Smooth muscle cell (in vitro differentiated cells): ENCODE results near the gene FAM20C. TPM values are rescaled to one million over a fixed set of nuclear protein-coding genes. Genes with fewer than 3 reads are reported as not detected.

Experiments
- DNase-seq: peaks from one replicate; lab custom pipeline; 2025; ENCODE audit not compliant: unreplicated experiment; lab: John Stamatoyannopoulos, UW
- H2AFZ ChIP-seq: fragments of 200-600 bp; sonication (generic); 2 replicates; pipeline ENCODE4 v1.6.0; 2016; ENCODE audit warnings: antibody characterized with exemption, low read depth, mild to moderate bottlenecking
- H3F3A ChIP-seq: fragments of 200-600 bp; sonication (generic); 2 replicates; pipeline ENCODE4 v1.6.0; 2017; ENCODE audit warnings: antibody characterized with exemption, low read depth
- H3K27ac ChIP-seq: fragments of 200-600 bp; sonication (generic); 2 replicates; pipeline ENCODE4 v1.5.1; 2016; ENCODE audit warnings: low read depth, mild to moderate bottlenecking
- H3K27me3 ChIP-seq: fragments of 200-600 bp; sonication (generic); 2 replicates; pipeline ENCODE4 v1.6.1; 2016; ENCODE audit warnings: low read depth, mild to moderate bottlenecking
- H3K36me3 ChIP-seq: fragments of 200-600 bp; sonication (generic); 2 replicates; pipeline ENCODE4 v1.5.1; 2016; ENCODE audit warnings: low read depth
- H3K4me1 ChIP-seq: fragments of 200-600 bp; sonication (generic); 2 replicates; pipeline ENCODE4 v1.5.1; 2016; ENCODE audit warnings: low read depth
- H3K4me2 ChIP-seq: fragments of 200-600 bp; sonication (generic); 2 replicates; pipeline ENCODE4 v1.6.0; 2016; ENCODE audit warnings: mild to moderate bottlenecking
- H3K4me3 ChIP-seq: fragments of 200-600 bp; sonication (generic); 2 replicates; pipeline ENCODE4 v1.5.1; 2016; ENCODE audit warnings: mild to moderate bottlenecking
- H3K79me2 ChIP-seq: fragments of 200-600 bp; sonication (generic); 2 replicates; pipeline ENCODE4 v1.6.0; 2016; ENCODE audit warnings: low read depth, mild to moderate bottlenecking
- H3K9ac ChIP-seq: fragments of 200-600 bp; sonication (generic); 2 replicates; pipeline ENCODE4 v1.6.0; 2016; ENCODE audit warnings: low read depth
- H3K9me3 ChIP-seq: fragments of 200-600 bp; sonication (generic); replicated peaks from 2 replicates; pipeline ENCODE4 v1.5.1; 2016; ENCODE audit warnings: low read depth
- H4K20me1 ChIP-seq: fragments of 200-600 bp; sonication (generic); 2 replicates; pipeline ENCODE4 v1.6.0; 2016; ENCODE audit warnings: low read depth
- WGBS: methylation state at CpG from one replicate; pipeline ENCODE4 v1.1.7; 2016; ENCODE audit warnings: low lambda C conversion rate; 5-methylcytosine and 5-hydroxymethylcytosine counted together
- polyA plus RNA-seq: library from polyadenylated mRNA; unstranded; fragments of >200 nt; fragmentation: Nextera tagmentation; extraction: Ambion mirVana; gene quantifications from 2 replicates; pipeline ENCODE4 v1.2.1, GENCODE V29; 2016
- total RNA-seq: library from RNA; depleted of rRNA; stranded (reverse); fragments of >200 nt; gene quantifications from 2 replicates; pipeline ENCODE4 v1.2.3, GENCODE V29; 2014
- TF ChIP-seq, protein P1 (sequence below): fragments of 200-600 bp; sonication (generic); IDR thresholded peaks from 2 replicates; pipeline ENCODE4 v1.5.1; 2017; ENCODE audit warnings: borderline replicate concordance, mild to moderate bottlenecking, antibody characterized with exemption; ENCODE audit not compliant: insufficient read depth, poor library complexity, severe bottlenecking

Gene FAM20C
- total and polyA plus RNA-seq, 2 experiments from 2014 or later: 5.6 to 6.2 TPM

DNA sequence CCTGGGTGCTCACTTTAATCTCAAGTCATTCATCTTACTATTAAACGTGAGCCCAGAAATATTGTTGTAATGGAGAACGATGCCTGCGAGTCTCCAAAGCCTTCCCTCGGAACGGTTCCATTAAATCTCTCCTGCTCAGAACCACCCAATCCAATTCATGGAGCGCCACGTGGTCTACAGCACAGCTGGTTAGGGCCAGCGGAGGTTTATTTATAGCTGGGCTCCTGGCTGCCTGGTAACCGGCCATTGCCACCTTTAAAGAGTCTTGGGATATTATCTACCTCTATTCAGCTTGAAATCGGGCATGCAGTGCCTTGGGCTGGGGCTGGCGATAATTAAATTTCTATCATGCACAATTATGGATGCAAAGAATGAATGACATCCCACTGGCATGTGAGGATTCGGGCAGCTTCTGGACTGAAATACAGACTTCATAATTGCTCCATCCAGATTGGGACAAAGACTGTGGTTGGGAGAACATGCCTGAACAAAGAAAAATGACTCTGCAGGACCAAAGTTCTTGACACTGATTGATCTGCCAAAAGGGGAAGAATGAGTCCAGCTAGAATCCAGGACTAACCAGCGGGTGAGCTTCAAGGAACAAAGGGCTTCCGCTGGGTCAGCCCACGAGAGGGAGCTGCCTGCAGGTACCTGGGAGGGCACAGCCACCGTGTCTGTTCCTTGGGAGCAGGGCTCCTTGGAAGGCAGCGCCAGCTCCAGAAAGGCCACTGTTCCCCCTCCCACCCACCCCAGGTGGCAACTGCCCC lies 7.3 kb downstream of the FAM20C start:
- no peak overlapping the region for H3K27ac ChIP-seq
- 86% methylated on average over 16 of the region's 17 CpGs for WGBS
- no peak overlapping the region for H3K9ac ChIP-seq
- no peak overlapping the region for H2AFZ ChIP-seq
- TF ChIP-seq, protein P1, sequence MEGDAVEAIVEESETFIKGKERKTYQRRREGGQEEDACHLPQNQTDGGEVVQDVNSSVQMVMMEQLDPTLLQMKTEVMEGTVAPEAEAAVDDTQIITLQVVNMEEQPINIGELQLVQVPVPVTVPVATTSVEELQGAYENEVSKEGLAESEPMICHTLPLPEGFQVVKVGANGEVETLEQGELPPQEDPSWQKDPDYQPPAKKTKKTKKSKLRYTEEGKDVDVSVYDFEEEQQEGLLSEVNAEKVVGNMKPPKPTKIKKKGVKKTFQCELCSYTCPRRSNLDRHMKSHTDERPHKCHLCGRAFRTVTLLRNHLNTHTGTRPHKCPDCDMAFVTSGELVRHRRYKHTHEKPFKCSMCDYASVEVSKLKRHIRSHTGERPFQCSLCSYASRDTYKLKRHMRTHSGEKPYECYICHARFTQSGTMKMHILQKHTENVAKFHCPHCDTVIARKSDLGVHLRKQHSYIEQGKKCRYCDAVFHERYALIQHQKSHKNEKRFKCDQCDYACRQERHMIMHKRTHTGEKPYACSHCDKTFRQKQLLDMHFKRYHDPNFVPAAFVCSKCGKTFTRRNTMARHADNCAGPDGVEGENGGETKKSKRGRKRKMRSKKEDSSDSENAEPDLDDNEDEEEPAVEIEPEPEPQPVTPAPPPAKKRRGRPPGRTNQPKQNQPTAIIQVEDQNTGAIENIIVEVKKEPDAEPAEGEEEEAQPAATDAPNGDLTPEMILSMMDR: no peak
- H3K79me2 ChIP-seq: no peaks in the 10 kb centered on the region
- no peaks in the 10 kb centered on the region for H3K9me3 ChIP-seq
- H3F3A ChIP-seq: no peaks in the 10 kb centered on the region
- H3K4me2 ChIP-seq: no peak overlapping the region
- no peak overlapping the region for H3K4me3 ChIP-seq
- no peaks in the 10 kb centered on the region for H3K36me3 ChIP-seq
- DNase-seq: no peak
- peaks cover 17% of the 10 kb centered on the region for H4K20me1 ChIP-seq
- H3K27me3 ChIP-seq: no peaks in the 10 kb centered on the region
- peaks cover 4% of the 10 kb centered on the region for H3K4me1 ChIP-seq

DNA sequence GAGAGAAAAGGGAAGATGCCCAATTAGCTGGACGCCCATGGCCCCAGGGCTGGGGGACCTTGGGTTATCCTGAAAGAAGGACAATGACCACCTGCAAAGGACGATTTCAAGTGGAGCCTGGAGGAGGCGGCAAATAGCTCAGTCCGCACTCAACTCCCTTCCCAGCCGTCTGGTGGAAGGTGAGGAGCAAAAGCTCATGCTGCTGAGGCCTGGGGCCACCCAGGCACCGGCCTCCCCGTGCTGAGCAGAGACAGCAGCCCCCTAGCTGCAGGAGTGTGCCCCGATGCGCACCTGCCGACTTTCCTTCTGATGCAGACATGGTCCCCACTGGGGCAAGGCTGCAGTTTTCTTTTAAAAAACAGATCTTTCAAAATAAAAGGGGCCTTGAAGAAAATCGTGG lies 7.9 kb downstream of the FAM20C start:
- TF ChIP-seq, protein P1: no peak
- no peak for DNase-seq
- no peak overlapping the region for H3K4me3 ChIP-seq
- no peak overlapping the region for H3K4me2 ChIP-seq
- H3K27ac ChIP-seq: no peak overlapping the region
- H3K27me3 ChIP-seq: no peaks in the 10 kb centered on the region
- 92% methylated on average over 11 of the region's 11 CpGs for WGBS
- no peaks in the 10 kb centered on the region for H3K79me2 ChIP-seq
- no peaks in the 10 kb centered on the region for H3K9me3 ChIP-seq
- H3K4me1 ChIP-seq: no peaks in the 10 kb centered on the region
- no peaks in the 10 kb centered on the region for H3K36me3 ChIP-seq
- no peak overlapping the region for H3K9ac ChIP-seq
- H2AFZ ChIP-seq: no peak overlapping the region
- peaks cover 13% of the 10 kb centered on the region for H4K20me1 ChIP-seq
- H3F3A ChIP-seq: no peaks in the 10 kb centered on the region

GRCh38 chr7:200704-201103 lies 8.3 kb downstream of the FAM20C start:
- H3K27me3 ChIP-seq: no peaks in the 10 kb centered on the region
- no peak overlapping the region for H3K4me2 ChIP-seq
- no peak overlapping the region for H3K9ac ChIP-seq
- no peaks in the 10 kb centered on the region for H3K79me2 ChIP-seq
- no peak for DNase-seq
- TF ChIP-seq, protein P1: no peak
- H3F3A ChIP-seq: no peaks in the 10 kb centered on the region
- H3K4me1 ChIP-seq: no peaks in the 10 kb centered on the region
- H2AFZ ChIP-seq: no peak overlapping the region
- peaks cover 9% of the 10 kb centered on the region for H4K20me1 ChIP-seq
- no peaks in the 10 kb centered on the region for H3K9me3 ChIP-seq
- no peak overlapping the region for H3K4me3 ChIP-seq
- H3K27ac ChIP-seq: no peak overlapping the region
- WGBS: 86% methylated on average over 9 of the region's 10 CpGs
- H3K36me3 ChIP-seq: no peaks in the 10 kb centered on the region

- WGBS: 93% methylated on average over 17 of the region's 17 CpGs
- Histone ChIP-seq H3K79me2 (no peaks in the 10 kb centered on the region), H4K20me1 (no peaks in the 10 kb centered on the region), H3K9ac (no peak overlapping the region), H3K27me3 (no peaks in the 10 kb centered on the region), H2AFZ (no peak overlapping the region), H3K9me3 (no peaks in the 10 kb centered on the region), H3K4me2 (no peak overlapping the region), H3K4me1 (no peaks in the 10 kb centered on the region), H3K4me3 (no peak overlapping the region), H3K27ac (no peak overlapping the region), H3F3A (no peaks in the 10 kb centered on the region), H3K36me3 (no peaks in the 10 kb centered on the region)
- TF ChIP-seq, protein P1: no peak
- no peak for DNase-seq
Measured at GRCh38 chr7:204326-204725, 12.0 kb downstream of the FAM20C start.
